HTERT RPE-1 (cell line): ENCODE measurements around the gene FASTK.

Source experiments
- in situ Hi-C: fragments of 300-500 bp; cut with MboI; formaldehyde crosslinking; loops from 4 replicates; pipeline ENCODE4 v1.14.3; 2020; ENCODE audit warnings: low sequenced_read_pairs

Gene FASTK

GRCh38 chr7:151100921-151101320 is 20.3 kb upstream of the FASTK start:
- in situ Hi-C loops = no loop called here

- in situ Hi-C loops = no loop called here
Observed at GRCh38 chr7:151099486-151100211, 19.0 kb upstream of the FASTK start.

- in situ Hi-C loops = no loop called here
Observed at GRCh38 chr7:151095828-151096475, 15.3 kb upstream of the FASTK start.

- in situ Hi-C loops = no loop called here
Observed at GRCh38 chr7:151095123-151095797, 14.7 kb upstream of the FASTK start.

- in situ Hi-C loops = no loop called here
Observed at GRCh38 chr7:151094675-151095074, 14.1 kb upstream of the FASTK start.

GRCh38 chr7:151093748-151094147 is 13.1 kb upstream of the FASTK start:
- in situ Hi-C loops = no loop called here

GRCh38 chr7:151091988-151092387 is 11.4 kb upstream of the FASTK start:
- in situ Hi-C loops = no loop called here

- in situ Hi-C loops = no loop called here
Observed at GRCh38 chr7:151091431-151091830, 10.8 kb upstream of the FASTK start.

- in situ Hi-C loops = no loop called here
Observed at GRCh38 chr7:151091003-151091402, 10.4 kb upstream of the FASTK start.

GRCh38 chr7:151089893-151090730 is 9.5 kb upstream of the FASTK start:
- in situ Hi-C loops = no loop called here

- in situ Hi-C loops = no loop called here
Observed at GRCh38 chr7:151088856-151089699, 8.5 kb upstream of the FASTK start.

- in situ Hi-C loops = no loop called here
Observed at GRCh38 chr7:151088019-151088855, 7.6 kb upstream of the FASTK start.

- in situ Hi-C loops = no loop called here
Observed at GRCh38 chr7:151087245-151088018, 6.8 kb upstream of the FASTK start.

- in situ Hi-C loops = no loop called here
Observed at GRCh38 chr7:151086802-151087244, 6.2 kb upstream of the FASTK start.

- in situ Hi-C loops = no loop called here
Observed at GRCh38 chr7:151085691-151086620, 5.3 kb upstream of the FASTK start, which contains the start of gene AGAP3. AGAP3 (plus strand) TSS chr7:151086475; CDS start chr7:151086742, 267 bp downstream.

GRCh38 chr7:151085329-151085690 is 4.7 kb upstream of the FASTK start:
- in situ Hi-C loops = no loop called here

- in situ Hi-C loops = no loop called here
Observed at GRCh38 chr7:151083824-151084160, 3.2 kb upstream of the FASTK start.
